GM21737 (cell line): ENCODE results near the gene BRF1.
"Not testable (repeated sequence)": the region's sequence is repeated elsewhere in the genome, so short reads cannot be mapped to it uniquely, and the experiment has no call there.

Experiments used
- ATAC-seq: cut with Tn5 transposase; IDR thresholded peaks from one replicate; pipeline ENCODE4 v1.9.1; 2021; ENCODE audit warnings: mild to moderate bottlenecking, moderate library complexity; ENCODE audit not compliant: unreplicated experiment

BRF1 gene

DNA sequence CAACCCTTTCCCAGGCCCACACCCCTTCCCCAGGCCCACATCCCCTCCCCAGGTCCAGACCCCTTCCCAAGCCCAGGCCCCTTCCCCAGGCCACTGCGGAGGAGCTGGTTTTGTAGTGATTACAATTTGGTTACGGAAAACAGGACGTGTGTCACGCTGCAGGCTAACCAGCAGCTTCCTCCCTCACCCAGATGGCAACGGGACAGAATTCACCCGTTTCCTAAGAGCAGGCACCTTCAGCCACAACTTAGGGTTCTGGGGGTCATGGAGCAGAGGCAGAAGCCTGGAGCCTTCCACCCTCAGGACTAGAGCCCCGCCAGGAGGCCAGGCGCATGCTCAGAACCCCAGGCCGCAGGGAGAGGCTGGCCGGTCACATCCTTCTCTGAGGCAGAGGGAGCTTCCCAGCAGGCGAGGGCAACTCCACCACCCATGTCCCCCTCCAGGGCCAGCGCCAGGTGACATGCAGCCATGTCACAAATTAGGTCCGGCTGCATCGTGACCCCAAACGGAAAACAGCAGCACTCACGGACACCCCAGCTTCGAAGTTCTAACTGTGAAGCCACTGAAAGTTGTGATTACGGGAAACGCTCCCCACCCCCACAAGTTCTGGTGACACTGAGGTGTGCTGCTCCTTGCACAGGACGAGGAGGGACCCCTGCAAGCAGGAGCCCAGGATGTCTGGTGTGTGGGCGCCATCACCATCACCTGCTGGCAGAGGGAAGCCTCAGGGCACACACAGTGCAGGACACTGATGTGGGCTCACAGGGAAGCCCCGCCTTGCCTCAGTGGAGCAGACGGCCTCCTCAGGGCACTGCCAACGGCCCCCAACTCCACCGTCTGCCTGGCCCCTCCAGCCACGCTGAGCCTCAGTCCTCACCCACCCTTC, 7.7 kb downstream of the BRF1 start:
- peak; percentile 23 for ATAC-seq

- no peak for ATAC-seq
These were observed 10.0 kb downstream of the BRF1 start for GRCh38 chr14:105290621-105291346.

DNA sequence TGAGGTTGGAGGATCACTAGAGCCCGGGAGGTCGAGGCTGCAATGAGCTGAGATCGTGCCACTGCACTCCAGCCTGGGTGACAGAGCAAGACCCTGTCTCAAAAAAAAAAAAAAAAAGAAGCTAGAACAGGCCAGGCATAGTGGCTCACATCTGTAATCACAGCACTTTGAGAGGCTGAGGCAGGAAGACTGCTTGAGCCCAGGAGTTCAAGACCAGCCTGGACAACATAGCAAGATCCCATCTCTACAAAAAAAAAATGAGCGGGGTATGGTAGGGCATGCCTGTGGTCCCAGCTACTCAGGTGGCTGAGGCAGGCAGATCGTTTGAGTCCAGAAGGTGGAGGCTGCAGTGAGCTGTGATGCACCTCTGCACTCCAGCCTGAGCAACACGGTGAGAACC, 11.9 kb downstream of the BRF1 start:
- not testable (repeated sequence) for ATAC-seq

GRCh38 chr14:105287249-105288102, 13.3 kb downstream of the BRF1 start:
- ATAC-seq, result no peak

- no peak for ATAC-seq
These were observed 14.0 kb downstream of the BRF1 start for GRCh38 chr14:105286759-105287144.

DNA sequence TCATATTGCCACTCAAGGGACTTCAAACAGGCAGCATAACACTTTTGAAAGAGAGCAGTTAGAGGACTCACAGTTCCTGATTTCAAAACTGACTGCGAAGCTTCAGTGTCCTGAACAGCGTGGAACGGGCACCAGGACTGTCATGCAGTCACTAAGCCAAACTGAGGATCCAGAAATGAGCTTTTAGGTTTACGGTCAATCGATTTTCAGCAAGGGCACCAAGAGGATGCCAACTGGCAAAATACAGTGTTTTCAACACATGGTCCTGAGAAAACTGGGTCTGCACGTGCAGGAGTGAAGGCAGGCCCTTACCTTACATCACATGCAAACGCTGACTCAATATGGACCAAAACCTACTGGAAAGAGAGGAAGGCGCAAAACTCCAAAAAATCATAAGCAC, 15.6 kb downstream of the BRF1 start:
- no peak for ATAC-seq

DNA sequence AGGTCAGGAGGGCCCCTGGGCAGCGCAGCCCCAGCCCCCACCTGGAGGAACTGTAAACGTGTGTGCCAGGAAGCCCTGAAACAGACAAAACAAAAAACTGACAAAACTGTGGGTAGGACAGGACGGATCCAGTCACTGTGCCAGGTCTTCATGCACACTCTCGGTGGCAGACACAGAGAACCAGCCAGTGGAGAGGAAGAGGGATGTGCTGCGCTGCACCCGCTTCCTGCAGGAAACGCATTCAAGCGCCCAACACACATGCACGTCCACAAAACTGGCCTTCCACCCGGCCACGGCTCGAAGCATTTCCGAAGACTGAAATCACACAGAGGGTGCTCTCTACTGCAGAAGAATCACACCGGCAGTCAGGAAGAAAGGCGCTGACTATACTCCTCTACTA, 16.9 kb downstream of the BRF1 start:
- no peak for ATAC-seq

- ATAC-seq, result no peak
These were observed 17.8 kb downstream of the BRF1 start for GRCh38 chr14:105283028-105283427.

- no peak for ATAC-seq
These were observed 18.6 kb downstream of the BRF1 start for GRCh38 chr14:105282098-105282725.

DNA sequence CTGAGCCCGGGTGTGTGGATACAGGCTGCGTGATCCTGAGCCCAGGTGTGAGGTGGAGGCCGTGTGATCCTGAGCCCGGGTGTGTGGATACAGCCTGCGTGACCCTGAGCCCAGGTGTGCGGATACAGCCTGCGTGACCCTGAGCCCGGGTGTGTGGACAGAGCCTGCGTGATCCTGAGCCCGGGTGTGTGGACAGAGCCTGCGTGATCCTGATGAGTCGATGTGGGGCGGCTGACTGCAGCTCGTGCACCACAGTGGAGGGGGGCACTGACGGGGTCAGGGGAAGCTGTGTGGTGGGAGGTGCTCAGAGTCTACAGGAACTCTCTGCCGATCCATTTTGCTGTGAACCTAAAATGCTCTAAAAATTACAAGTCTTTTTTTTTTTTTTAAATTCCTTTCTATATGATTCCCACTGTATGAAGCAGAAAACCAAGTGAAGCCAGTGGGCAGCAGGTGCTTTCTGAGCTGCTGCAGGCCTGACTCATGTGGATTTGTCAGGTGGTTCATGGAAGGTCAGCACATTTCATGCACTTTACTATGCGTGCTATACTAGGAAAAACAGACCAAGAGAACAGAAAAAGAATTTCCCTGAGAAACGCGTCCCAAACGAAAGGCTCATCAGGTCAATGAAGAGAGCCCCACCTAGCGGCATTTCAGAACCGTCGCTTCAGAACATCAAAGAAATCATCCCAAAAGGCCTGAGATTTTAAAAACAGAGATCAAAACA, 19.3 kb downstream of the BRF1 start:
- no peak for ATAC-seq

- no peak for ATAC-seq
These were observed 20.3 kb downstream of the BRF1 start for GRCh38 chr14:105280525-105280924.

DNA sequence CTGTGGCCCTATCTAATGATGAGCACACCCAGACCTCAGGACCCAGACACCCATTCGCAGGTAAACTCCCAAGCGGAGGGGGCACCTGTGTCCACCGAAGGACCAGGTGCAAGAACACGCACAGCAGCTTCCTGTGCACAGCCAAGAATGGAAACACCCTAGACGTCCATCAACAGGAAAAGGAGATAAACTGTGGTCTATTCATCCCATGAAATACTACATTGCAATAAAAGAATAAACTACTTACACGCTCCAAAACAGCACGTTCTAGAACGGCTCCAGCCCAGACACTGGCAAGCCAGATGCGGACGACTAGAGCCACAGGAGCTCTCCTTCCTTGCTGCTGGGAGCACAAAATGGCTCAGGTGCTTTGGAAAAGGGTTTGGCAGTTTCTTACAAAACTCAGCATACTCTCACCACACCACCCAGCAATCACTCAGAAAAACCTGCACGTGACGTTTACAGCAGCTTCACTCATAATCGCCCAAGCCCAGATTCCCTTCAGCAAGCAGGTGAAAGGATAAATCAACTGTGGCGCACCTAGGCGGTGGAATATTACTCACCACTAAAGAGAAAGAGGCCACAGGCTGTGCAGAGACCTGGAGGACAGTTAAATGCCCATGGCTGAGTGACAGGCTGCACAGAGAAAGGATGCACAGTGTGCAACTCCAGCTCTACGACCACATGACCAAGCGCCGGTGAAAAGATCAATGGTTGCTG, 21.0 kb downstream of the BRF1 start:
- ATAC-seq, result no peak

DNA sequence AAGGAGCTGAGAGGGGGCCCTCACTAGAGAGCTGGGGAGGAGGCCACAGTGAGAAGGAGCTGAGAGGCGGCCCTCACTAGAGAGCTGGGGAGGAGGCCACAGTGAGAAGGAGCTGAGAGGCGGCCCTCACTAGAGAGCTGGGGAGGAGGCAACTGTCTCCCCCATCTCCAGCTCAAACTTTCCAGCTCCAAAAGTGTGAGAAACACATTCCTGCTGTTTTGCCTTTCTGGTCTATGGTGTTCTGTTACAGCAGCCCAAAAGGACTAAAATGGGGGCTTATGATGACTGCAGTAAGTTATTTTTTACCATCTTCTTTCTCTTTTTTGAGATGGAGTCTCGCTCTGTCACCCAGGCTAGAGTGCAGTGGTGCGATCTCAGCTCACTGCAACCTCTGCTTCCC, 23.4 kb downstream of the BRF1 start:
- ATAC-seq, result not testable (repeated sequence)

- ATAC-seq, result no peak
These were observed 25.4 kb downstream of the BRF1 start for GRCh38 chr14:105275267-105275946.

DNA sequence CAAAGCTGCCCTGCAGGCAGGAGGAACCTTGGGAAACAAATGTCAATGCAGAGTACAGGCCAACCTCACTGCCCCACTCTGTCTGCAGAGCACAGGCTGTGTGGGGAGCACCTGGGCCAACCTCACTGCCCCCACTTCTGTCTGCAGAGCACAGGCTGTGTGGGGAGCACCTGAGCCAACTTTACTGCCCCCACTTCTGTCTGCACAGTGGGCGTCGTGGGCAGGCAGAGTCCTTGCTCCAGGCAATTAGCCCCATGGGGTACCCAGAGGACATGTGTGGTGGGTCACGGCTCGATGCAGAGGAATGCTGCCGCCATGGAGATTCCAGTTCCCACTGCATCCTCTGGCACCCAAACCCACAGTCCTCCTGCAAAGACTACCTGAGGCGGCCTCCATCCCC, 26.2 kb downstream of the BRF1 start:
- ATAC-seq, result no peak

- no peak for ATAC-seq
These were observed 27.7 kb downstream of the BRF1 start for GRCh38 chr14:105273062-105273461.

DNA sequence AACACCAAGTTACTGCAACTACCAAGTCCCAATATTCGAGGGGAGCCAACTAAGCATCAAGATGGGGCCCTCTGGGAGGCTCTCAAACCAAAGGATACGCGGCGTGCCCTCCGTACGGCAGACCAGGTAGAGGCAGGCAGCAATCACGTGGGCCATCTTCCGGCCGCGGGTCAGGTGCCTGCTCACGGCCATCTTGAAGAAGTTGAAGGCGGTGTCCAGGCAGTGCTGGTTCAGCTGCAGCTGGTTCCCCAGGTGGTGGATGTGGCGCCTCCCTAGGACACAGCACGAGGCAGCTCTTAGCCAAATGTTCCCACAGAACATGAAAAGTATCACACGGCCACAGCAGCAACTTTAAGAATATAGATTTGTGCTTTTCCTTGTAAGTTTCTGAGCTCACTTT, 28.2 kb downstream of the BRF1 start:
- ATAC-seq, result no peak

DNA sequence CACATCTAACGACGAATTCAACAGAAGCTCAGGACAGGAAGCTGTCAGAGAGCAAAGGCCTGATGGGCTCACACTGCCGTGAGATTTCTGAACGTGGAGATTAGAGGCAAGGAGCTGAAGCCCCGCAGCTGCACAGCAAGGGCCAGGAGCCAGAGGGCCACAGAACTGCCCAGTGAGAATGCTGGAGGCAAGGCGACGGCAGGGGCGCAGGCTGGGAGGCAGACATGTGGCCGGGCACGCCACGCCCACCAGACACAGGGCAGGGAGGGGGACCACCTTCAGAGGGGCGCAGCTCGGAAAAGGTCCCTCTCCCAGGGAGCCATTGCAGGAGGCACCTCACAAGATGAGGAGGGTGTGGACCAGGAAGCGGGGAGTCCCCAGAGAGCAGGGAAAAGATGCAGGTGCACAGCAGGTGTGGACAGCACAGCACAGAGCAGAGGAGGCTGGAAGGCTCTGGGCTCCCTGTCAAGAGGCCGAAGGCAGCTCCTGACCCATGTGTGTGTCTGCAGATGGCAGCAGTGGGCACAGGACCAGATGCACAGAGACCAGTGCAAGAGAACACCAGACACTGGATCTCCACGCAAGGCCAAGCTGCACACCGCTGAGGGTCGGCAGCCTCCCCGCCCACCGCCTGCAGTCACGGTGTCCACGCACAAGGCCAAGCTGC, 29.4 kb downstream of the BRF1 start:
- no peak for ATAC-seq
